GM12878 (cell line): Measurements from ENCODE around the gene COL1A1. TPM values are rescaled to one million over a fixed set of nuclear protein-coding genes. Genes with fewer than 3 reads are reported as not detected.

ENCODE experiments used
- BCL11A ChIP-seq: IDR thresholded peaks from 2 replicates; pipeline ENCODE4 v1.6.1; 2011; ENCODE audit warnings: low read depth, low read length
- BRCA1 ChIP-seq: IDR thresholded peaks from 2 replicates; pipeline ENCODE4 v1.6.1; 2011; ENCODE audit warnings: low read depth, low read length, improper control_type of control experiment
- CEBPB ChIP-seq, 2 experiments: fragments of 150-350 bp in 1 of 2; IDR thresholded peaks; 2 replicates each; pipeline ENCODE4 v1.6.1; 2012 to 2014; ENCODE audit warnings: low read depth in 2 of 2, low read length in 2 of 2, borderline replicate concordance in 1 of 2, inconsistent platforms in 1 of 2
- CHD2 ChIP-seq: IDR thresholded peaks from 2 replicates; pipeline ENCODE4 v1.6.1; 2011; ENCODE audit warnings: low read depth, low read length, improper control_type of control experiment, borderline replicate concordance
- EGR1 ChIP-seq, 2 experiments: IDR thresholded peaks; 1 replicate in 1 of 2; 2 replicates in 1 of 2; pipeline ENCODE4 v1.6.1; 2011 to 2012; ENCODE audit warnings: low read depth in 2 of 2, low read length in 2 of 2, borderline replicate concordance in 1 of 2, mild to moderate bottlenecking in 1 of 2, moderate library complexity in 1 of 2
- EP300 ChIP-seq, 2 experiments: fragments of 150-350 bp in 1 of 2; IDR thresholded peaks; 2 replicates each; pipeline ENCODE4 v1.6.1; 2011 to 2012; ENCODE audit warnings: low read depth in 2 of 2, low read length in 2 of 2, borderline replicate concordance in 1 of 2, improper control_type of control experiment in 1 of 2, inconsistent platforms in 1 of 2; ENCODE audit not compliant: control insufficient read depth in 1 of 2
- HDAC6 ChIP-seq: fragments of 200-600 bp; sonication (generic); IDR thresholded peaks from one replicate; pipeline ENCODE4 v1.8.0; 2017; ENCODE audit warnings: antibody characterized with exemption; ENCODE audit not compliant: unreplicated experiment
- KDM1A ChIP-seq: fragments of 200-600 bp; sonication (generic); IDR thresholded peaks from 2 replicates; pipeline ENCODE4 v1.6.1; 2016; ENCODE audit warnings: borderline replicate concordance
- RAD21 ChIP-seq: IDR thresholded peaks from 2 replicates; pipeline ENCODE4 v1.6.1; 2011; ENCODE audit warnings: mild to moderate bottlenecking, low read depth, low read length, moderate library complexity; ENCODE audit not compliant: insufficient read depth
- RB1 ChIP-seq: fragments of 450-650 bp; formaldehyde crosslinking; IDR thresholded peaks from 2 replicates; pipeline ENCODE4 v1.6.1; 2017; ENCODE audit warnings: mild to moderate bottlenecking, borderline replicate concordance
- SMAD5 ChIP-seq: IDR thresholded peaks from 2 replicates; pipeline ENCODE4 v1.6.1; 2016; ENCODE audit warnings: antibody characterized with exemption, low read depth
- TAF1 ChIP-seq: IDR thresholded peaks from 2 replicates; pipeline ENCODE4 v1.6.1; 2011; ENCODE audit warnings: mild to moderate bottlenecking, low read depth, low read length, borderline replicate concordance
- WRNIP1 ChIP-seq: IDR thresholded peaks from 2 replicates; pipeline ENCODE4 v1.6.1; 2011; ENCODE audit warnings: low read depth, low read length, improper control_type of control experiment, borderline replicate concordance
- YBX1 ChIP-seq: fragments of 450-650 bp; IDR thresholded peaks from 2 replicates; pipeline ENCODE4 v1.6.1; 2016; ENCODE audit warnings: antibody characterized with exemption
- polyA plus RNA-seq, 11 experiments: library from polyadenylated mRNA; depleted of rRNA in 4 of 11; unstranded in 6 of 11; stranded (reverse) in 5 of 11; fragments of >200 nt; fragmentation: Nextera tagmentation in 4 of 11; fragmentation: Illumina TruSeq in 1 of 11; extraction: Ambion mirVana in 4 of 11; extraction: Trizol in 1 of 11; gene quantifications; 1 replicate in 1 of 11; 2 replicates in 10 of 11; pipeline versions ENCODE4 v1.2.1 to v1.2.3, GENCODE V29; 2011 to 2016; ENCODE audit warnings: inconsistent platforms in 2 of 11, missing spikeins in 2 of 11, low read depth in 1 of 11
- total RNA-seq, 4 experiments: library from RNA; depleted of rRNA in 3 of 4; stranded (reverse); fragments of >200 nt in 3 of 4; fragmentation: Illumina TruSeq in 1 of 4; extraction: Trizol in 1 of 4; gene quantifications; 2 replicates each; pipeline versions ENCODE4 v1.2.1 to v1.2.3, GENCODE V29; 2013 to 2021
- TF ChIP-seq, protein P1 (sequence below): fragments of 450-650 bp; formaldehyde crosslinking; IDR thresholded peaks from 2 replicates; pipeline ENCODE4 v1.4.0; 2020; ENCODE audit warnings: mild to moderate bottlenecking, moderate library complexity
- TF ChIP-seq, protein P2 (sequence below): IDR thresholded peaks from 2 replicates; pipeline ENCODE4 v1.6.1; 2012; ENCODE audit warnings: low read depth, low read length, improper control_type of control experiment
- TF ChIP-seq, protein P3 (sequence below): fragments of 450-650 bp; IDR thresholded peaks from 2 replicates; pipeline ENCODE4 v1.6.1; 2016; ENCODE audit warnings: mild to moderate bottlenecking
- TF ChIP-seq, protein P4 (sequence below): IDR thresholded peaks from 2 replicates; pipeline ENCODE4 v1.6.1; 2011; ENCODE audit warnings: borderline replicate concordance, low read depth, mild to moderate bottlenecking, moderate library complexity, low read length; ENCODE audit not compliant: insufficient read depth, poor library complexity, severe bottlenecking
- TF ChIP-seq, protein P5 (sequence below): fragments of 450-650 bp; IDR thresholded peaks from 2 replicates; pipeline ENCODE4 v1.6.1; 2016; ENCODE audit warnings: mild to moderate bottlenecking

Gene COL1A1
- total and polyA plus RNA-seq, 10 of the 15 experiments (the other 5 are each of a cell fraction or from before 2014, with no cell fraction given) = 0.18 to 7.7 (median 2.3) TPM

DNA sequence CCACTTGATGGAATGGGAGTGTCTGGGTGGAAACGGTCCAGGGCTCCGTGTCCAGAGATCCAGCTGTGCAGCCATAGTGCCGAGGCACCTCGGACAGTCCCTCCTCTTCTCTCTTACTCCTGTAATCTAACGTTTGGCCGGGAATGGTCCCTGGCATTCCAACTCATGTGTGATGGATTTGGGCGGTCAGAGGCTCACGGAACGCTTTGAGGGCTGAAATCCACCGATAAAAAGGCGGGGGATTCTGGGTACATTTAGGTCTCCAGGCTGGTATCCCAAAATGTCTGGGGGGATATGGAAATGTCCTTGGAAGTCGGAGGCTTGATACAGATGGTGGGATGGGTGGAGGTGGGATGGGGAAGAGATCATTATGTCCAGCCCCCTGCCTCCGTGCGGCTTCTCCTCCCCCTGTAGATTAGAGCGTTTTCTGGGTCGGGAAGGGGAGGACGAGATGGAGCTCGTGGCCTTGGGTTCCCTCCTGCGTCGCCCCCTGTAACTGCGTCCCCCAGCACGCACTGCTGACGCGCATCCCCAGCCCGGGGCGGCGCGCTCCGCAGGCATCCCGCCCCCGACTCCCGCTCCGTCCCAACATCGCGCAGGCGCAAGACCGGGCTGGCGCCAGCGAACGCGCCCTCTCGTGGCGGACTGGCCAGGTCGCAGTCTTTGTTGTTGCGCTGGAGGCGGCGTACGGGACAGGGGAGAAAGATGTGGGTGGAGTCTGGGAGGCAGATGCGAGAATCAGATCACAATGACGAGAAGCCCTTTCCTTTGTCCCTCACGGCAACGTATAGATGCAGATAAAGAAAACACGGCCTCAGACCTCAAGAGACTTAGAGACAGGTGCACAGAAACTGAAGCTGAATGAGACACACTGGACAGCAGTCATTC is 40.2 kb downstream of the COL1A1 start (continued):
- TF ChIP-seq, protein P1, sequence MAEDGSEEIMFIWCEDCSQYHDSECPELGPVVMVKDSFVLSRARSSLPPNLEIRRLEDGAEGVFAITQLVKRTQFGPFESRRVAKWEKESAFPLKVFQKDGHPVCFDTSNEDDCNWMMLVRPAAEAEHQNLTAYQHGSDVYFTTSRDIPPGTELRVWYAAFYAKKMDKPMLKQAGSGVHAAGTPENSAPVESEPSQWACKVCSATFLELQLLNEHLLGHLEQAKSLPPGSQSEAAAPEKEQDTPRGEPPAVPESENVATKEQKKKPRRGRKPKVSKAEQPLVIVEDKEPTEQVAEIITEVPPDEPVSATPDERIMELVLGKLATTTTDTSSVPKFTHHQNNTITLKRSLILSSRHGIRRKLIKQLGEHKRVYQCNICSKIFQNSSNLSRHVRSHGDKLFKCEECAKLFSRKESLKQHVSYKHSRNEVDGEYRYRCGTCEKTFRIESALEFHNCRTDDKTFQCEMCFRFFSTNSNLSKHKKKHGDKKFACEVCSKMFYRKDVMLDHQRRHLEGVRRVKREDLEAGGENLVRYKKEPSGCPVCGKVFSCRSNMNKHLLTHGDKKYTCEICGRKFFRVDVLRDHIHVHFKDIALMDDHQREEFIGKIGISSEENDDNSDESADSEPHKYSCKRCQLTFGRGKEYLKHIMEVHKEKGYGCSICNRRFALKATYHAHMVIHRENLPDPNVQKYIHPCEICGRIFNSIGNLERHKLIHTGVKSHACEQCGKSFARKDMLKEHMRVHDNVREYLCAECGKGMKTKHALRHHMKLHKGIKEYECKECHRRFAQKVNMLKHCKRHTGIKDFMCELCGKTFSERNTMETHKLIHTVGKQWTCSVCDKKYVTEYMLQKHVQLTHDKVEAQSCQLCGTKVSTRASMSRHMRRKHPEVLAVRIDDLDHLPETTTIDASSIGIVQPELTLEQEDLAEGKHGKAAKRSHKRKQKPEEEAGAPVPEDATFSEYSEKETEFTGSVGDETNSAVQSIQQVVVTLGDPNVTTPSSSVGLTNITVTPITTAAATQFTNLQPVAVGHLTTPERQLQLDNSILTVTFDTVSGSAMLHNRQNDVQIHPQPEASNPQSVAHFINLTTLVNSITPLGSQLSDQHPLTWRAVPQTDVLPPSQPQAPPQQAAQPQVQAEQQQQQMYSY (CRISPR knock-in tag) = no peak
- no peak for TF ChIP-seq EP300 (IDR thresholded peaks at IDR 0.05; ENCODE audit: borderline replicate concordance in 1 of 2, control insufficient read depth in 1 of 2, low read depth in 2 of 2, low read length in 2 of 2)
- TF ChIP-seq, protein P2, sequence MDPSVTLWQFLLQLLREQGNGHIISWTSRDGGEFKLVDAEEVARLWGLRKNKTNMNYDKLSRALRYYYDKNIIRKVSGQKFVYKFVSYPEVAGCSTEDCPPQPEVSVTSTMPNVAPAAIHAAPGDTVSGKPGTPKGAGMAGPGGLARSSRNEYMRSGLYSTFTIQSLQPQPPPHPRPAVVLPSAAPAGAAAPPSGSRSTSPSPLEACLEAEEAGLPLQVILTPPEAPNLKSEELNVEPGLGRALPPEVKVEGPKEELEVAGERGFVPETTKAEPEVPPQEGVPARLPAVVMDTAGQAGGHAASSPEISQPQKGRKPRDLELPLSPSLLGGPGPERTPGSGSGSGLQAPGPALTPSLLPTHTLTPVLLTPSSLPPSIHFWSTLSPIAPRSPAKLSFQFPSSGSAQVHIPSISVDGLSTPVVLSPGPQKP = 0 out of 2 replicates have a peak, but pooled peaks have one; percentile 28
- TF ChIP-seq, protein P3, sequence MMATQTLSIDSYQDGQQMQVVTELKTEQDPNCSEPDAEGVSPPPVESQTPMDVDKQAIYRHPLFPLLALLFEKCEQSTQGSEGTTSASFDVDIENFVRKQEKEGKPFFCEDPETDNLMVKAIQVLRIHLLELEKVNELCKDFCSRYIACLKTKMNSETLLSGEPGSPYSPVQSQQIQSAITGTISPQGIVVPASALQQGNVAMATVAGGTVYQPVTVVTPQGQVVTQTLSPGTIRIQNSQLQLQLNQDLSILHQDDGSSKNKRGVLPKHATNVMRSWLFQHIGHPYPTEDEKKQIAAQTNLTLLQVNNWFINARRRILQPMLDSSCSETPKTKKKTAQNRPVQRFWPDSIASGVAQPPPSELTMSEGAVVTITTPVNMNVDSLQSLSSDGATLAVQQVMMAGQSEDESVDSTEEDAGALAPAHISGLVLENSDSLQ = no peak
- no peak for TF ChIP-seq CEBPB (IDR thresholded peaks at IDR 0.05; ENCODE audit: borderline replicate concordance in 1 of 2, low read depth in 2 of 2, low read length in 2 of 2)
- no peak for TF ChIP-seq KDM1A
- peak; percentile 40; the same call in 1 of the 2 replicates for TF ChIP-seq TAF1
- TF ChIP-seq SMAD5 = no peak
- TF ChIP-seq EGR1 (IDR thresholded peaks at IDR 0.05; ENCODE audit: borderline replicate concordance in 1 of 2, low read depth in 2 of 2, low read length in 2 of 2) = peak in 1 of 2 experiments; percentile 93; a peak in 2 of 3 replicates
- TF ChIP-seq, protein P4, sequence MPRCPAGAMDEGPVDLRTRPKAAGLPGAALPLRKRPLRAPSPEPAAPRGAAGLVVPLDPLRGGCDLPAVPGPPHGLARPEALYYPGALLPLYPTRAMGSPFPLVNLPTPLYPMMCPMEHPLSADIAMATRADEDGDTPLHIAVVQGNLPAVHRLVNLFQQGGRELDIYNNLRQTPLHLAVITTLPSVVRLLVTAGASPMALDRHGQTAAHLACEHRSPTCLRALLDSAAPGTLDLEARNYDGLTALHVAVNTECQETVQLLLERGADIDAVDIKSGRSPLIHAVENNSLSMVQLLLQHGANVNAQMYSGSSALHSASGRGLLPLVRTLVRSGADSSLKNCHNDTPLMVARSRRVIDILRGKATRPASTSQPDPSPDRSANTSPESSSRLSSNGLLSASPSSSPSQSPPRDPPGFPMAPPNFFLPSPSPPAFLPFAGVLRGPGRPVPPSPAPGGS = peak; percentile 11
- peak; percentile 71 for TF ChIP-seq RAD21
- no peak for TF ChIP-seq WRNIP1
- TF ChIP-seq BCL11A = no peak
- TF ChIP-seq HDAC6 = no peak
- TF ChIP-seq YBX1 = no peak
- peak; percentile 87; the same call in 1 of the 2 replicates for TF ChIP-seq RB1
- TF ChIP-seq BRCA1 = no peak
- TF ChIP-seq, protein P5, sequence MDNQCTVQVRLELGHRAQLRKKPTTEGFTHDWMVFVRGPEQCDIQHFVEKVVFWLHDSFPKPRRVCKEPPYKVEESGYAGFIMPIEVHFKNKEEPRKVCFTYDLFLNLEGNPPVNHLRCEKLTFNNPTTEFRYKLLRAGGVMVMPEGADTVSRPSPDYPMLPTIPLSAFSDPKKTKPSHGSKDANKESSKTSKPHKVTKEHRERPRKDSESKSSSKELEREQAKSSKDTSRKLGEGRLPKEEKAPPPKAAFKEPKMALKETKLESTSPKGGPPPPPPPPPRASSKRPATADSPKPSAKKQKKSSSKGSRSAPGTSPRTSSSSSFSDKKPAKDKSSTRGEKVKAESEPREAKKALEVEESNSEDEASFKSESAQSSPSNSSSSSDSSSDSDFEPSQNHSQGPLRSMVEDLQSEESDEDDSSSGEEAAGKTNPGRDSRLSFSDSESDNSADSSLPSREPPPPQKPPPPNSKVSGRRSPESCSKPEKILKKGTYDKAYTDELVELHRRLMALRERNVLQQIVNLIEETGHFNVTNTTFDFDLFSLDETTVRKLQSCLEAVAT = peak; percentile 74; the same call in 1 of the 2 replicates
- TF ChIP-seq CHD2 = peak; percentile 44; the same call in 1 of the 2 replicates
